Hepatocyte (in vitro differentiated cells): Measurements from ENCODE around the gene ZNF385C. TPM values are rescaled to one million over a fixed set of nuclear protein-coding genes. Genes with fewer than 3 reads are reported as not detected.

Experiments used
- DNase-seq: peaks from one replicate; pipeline ENCODE4 v3.0.0-alpha.2; 2016; ENCODE audit warnings: low spot score
- H2AFZ ChIP-seq: fragments of 200-600 bp; sonication (generic); 2 replicates; pipeline ENCODE4 v1.6.0; 2016; ENCODE audit warnings: antibody characterized with exemption, mild to moderate bottlenecking
- H3K27ac ChIP-seq: fragments of 200-600 bp; sonication (generic); 2 replicates; pipeline ENCODE4 v1.5.1; 2016; ENCODE audit warnings: mild to moderate bottlenecking
- H3K27me3 ChIP-seq: fragments of 200-600 bp; sonication (generic); 2 replicates; pipeline ENCODE4 v1.6.1; 2016
- H3K36me3 ChIP-seq: fragments of 200-600 bp; sonication (generic); replicated peaks from 2 replicates; pipeline ENCODE4 v1.5.1; 2016; ENCODE audit warnings: low read depth; ENCODE audit not compliant: insufficient read depth
- H3K4me1 ChIP-seq: fragments of 200-600 bp; sonication (generic); 2 replicates; pipeline ENCODE4 v1.5.1; 2016; ENCODE audit warnings: mild to moderate bottlenecking, moderate library complexity; ENCODE audit not compliant: insufficient read depth
- H3K4me2 ChIP-seq: fragments of 200-600 bp; sonication (generic); 2 replicates; pipeline ENCODE4 v1.6.0; 2016
- H3K4me3 ChIP-seq: fragments of 200-600 bp; sonication (generic); 2 replicates; pipeline ENCODE4 v1.5.1; 2016; ENCODE audit warnings: mild to moderate bottlenecking
- H3K79me2 ChIP-seq: fragments of 200-600 bp; sonication (generic); 2 replicates; pipeline ENCODE4 v1.6.0; 2017; ENCODE audit warnings: mild to moderate bottlenecking
- H3K9me2 ChIP-seq: fragments of 200-600 bp; sonication (generic); replicated peaks from 2 replicates; pipeline ENCODE4 v1.6.0; 2017; ENCODE audit warnings: mild to moderate bottlenecking; ENCODE audit not compliant: insufficient read depth
- H3K9me3 ChIP-seq: fragments of 200-600 bp; sonication (generic); 2 replicates; pipeline ENCODE4 v1.5.1; 2016; ENCODE audit warnings: low read depth, mild to moderate bottlenecking
- H4K20me1 ChIP-seq: fragments of 200-600 bp; sonication (generic); 2 replicates; pipeline ENCODE4 v1.6.0; 2016; ENCODE audit warnings: mild to moderate bottlenecking; ENCODE audit not compliant: insufficient read depth, poor library complexity, severe bottlenecking
- CTCF ChIP-seq: fragments of 200-600 bp; sonication (generic); IDR thresholded peaks from 2 replicates; pipeline ENCODE4 v1.5.1; 2016; ENCODE audit warnings: antibody characterized with exemption, mild to moderate bottlenecking; ENCODE audit not compliant: poor library complexity
- EZH2 ChIP-seq: fragments of 200-600 bp; sonication (generic); IDR thresholded peaks from 2 replicates; pipeline ENCODE4 v1.6.1; 2016; ENCODE audit warnings: antibody characterized with exemption, mild to moderate bottlenecking, borderline replicate concordance
- EZH2phosphoT487 ChIP-seq: fragments of 200-600 bp; sonication (generic); IDR thresholded peaks from one replicate; pipeline ENCODE4 v1.6.1; 2018; ENCODE audit warnings: antibody characterized with exemption, mild to moderate bottlenecking, low read depth, moderate library complexity; ENCODE audit not compliant: unreplicated experiment, severe bottlenecking
- WGBS: methylation state at CpG from one replicate; pipeline ENCODE4 v1.1.6; 2016; ENCODE audit warnings: low lambda C conversion rate; ENCODE audit errors: missing lambda C conversion rate; 5-methylcytosine and 5-hydroxymethylcytosine counted together
- polyA plus RNA-seq: library from polyadenylated mRNA; unstranded; fragments of >200 nt; fragmentation: Nextera tagmentation; extraction: Ambion mirVana; gene quantifications from 2 replicates; pipeline ENCODE4 v1.2.1, GENCODE V29; 2016
- total RNA-seq: library from RNA; depleted of rRNA; stranded (reverse); fragments of >200 nt; gene quantifications from 2 replicates; pipeline ENCODE4 v1.2.3, GENCODE V29; 2014

Gene ZNF385C
- total and polyA plus RNA-seq, 2 experiments from 2014 or later = 0.45 to 0.63 TPM

GRCh38 chr17:42129109-42129837, 31.0 kb upstream of the ZNF385C start:
- Histone ChIP-seq H2AFZ (no peak overlapping the region), H3K4me3 (no peak overlapping the region), H3K27me3 (no peaks in the 10 kb centered on the region), H3K9me2 (no peaks in the 10 kb centered on the region), H3K4me1 (peaks cover 12% of the 10 kb centered on the region), H4K20me1 (peaks cover 25% of the 10 kb centered on the region), H3K9me3 (no peaks in the 10 kb centered on the region), H3K79me2 (peaks cover 43% of the 10 kb centered on the region), H3K27ac (no peak overlapping the region), H3K4me2 (no peak overlapping the region), H3K36me3 (no peaks in the 10 kb centered on the region)
- DNase-seq = no peak
- no peak for TF ChIP-seq EZH2phosphoT487
- TF ChIP-seq EZH2 = no peak
- no peak for TF ChIP-seq CTCF
- 96% methylated on average over 8 of the region's 8 CpGs for WGBS

- H3K9me3 ChIP-seq = no peaks in the 10 kb centered on the region
- H3K4me1 ChIP-seq = no peaks in the 10 kb centered on the region
- no peak overlapping the region for H2AFZ ChIP-seq
- H3K36me3 ChIP-seq = no peaks in the 10 kb centered on the region
- no peak for DNase-seq
- no peaks in the 10 kb centered on the region for H3K27me3 ChIP-seq
- no peaks in the 10 kb centered on the region for H3K9me2 ChIP-seq
- H4K20me1 ChIP-seq = peaks cover 11% of the 10 kb centered on the region
- TF ChIP-seq CTCF (no peak), EZH2phosphoT487 (no peak), EZH2 (no peak)
- no peak overlapping the region for H3K4me3 ChIP-seq
- H3K79me2 ChIP-seq = peaks cover 24% of the 10 kb centered on the region
- H3K27ac ChIP-seq = no peak overlapping the region
- 95% methylated on average over 6 of the region's 6 CpGs for WGBS
- no peak overlapping the region for H3K4me2 ChIP-seq
Measured at GRCh38 chr17:42127414-42127813, 29.1 kb upstream of the ZNF385C start.

GRCh38 chr17:42126836-42127235, 28.6 kb upstream of the ZNF385C start:
- WGBS = 83% methylated on average over 3 of the region's 3 CpGs
- Histone ChIP-seq H3K9me2 (no peaks in the 10 kb centered on the region), H3K36me3 (no peaks in the 10 kb centered on the region), H3K27me3 (no peaks in the 10 kb centered on the region), H3K4me2 (no peak overlapping the region), H3K9me3 (no peaks in the 10 kb centered on the region), H3K4me3 (no peak overlapping the region), H3K27ac (no peak overlapping the region), H3K79me2 (peaks cover 18% of the 10 kb centered on the region), H4K20me1 (peaks cover 6% of the 10 kb centered on the region), H2AFZ (no peak overlapping the region), H3K4me1 (no peaks in the 10 kb centered on the region)
- no peak for DNase-seq
- TF ChIP-seq CTCF (no peak), EZH2 (no peak), EZH2phosphoT487 (no peak)
